Activated T-cell treated with anti-CD3 and anti-CD28 coated beads, Interleukin-2, amount 50 U/mL, for 72 hours (primary cell): ENCODE measurements around the gene PACSIN1. TPM values are rescaled to one million over a fixed set of nuclear protein-coding genes. Genes with fewer than 3 reads are reported as not detected.

Experiments used
- ATAC-seq, 2 donors: fragments of 150-1000 bp; cut with Tn5 transposase; replicated peaks in 1 of 2; 2 replicates each; pipeline ENCODE4 v1.10.0; 2021; ENCODE audit warnings: moderate library complexity in 2 of 2, mild to moderate bottlenecking in 1 of 2
- DNase-seq, 2 donors: peaks; one replicate each; pipeline ENCODE4 v3.0.0; 2021 to 2022; ENCODE audit warnings: mixed read lengths in 1 of 2
- H3K27ac Mint-ChIP-seq: one replicate; pipeline ENCODE4 v1.8.0; 2022; ENCODE audit warnings: mild to moderate bottlenecking, moderate library complexity, mixed read lengths
- H3K27me3 Mint-ChIP-seq: one replicate; pipeline ENCODE4 v1.8.0; 2022; ENCODE audit warnings: low read depth, mixed read lengths
- H3K36me3 Mint-ChIP-seq, 2 donors: one replicate each; pipeline ENCODE4 v1.8.0; 2022; ENCODE audit warnings: mixed read lengths in 2 of 2, mild to moderate bottlenecking in 1 of 2; ENCODE audit not compliant: insufficient read depth in 2 of 2
- H3K4me1 Mint-ChIP-seq: one replicate; pipeline ENCODE4 v1.8.0; 2022; ENCODE audit warnings: low read depth, mixed read lengths
- H3K4me3 Mint-ChIP-seq, 2 donors: one replicate each; pipeline ENCODE4 v1.8.0; 2022; ENCODE audit warnings: mild to moderate bottlenecking in 2 of 2, mixed read lengths in 2 of 2, moderate library complexity in 2 of 2
- H3K9me3 Mint-ChIP-seq, 2 donors: one replicate each; pipeline ENCODE4 v1.8.0; 2022; ENCODE audit warnings: mixed read lengths in 2 of 2
- total RNA-seq, 2 donors: library from RNA; stranded (reverse); gene quantifications; one replicate each; pipeline ENCODE4 v1.2.3, GENCODE V29; 2022

The PACSIN1 gene
- total RNA-seq, 2 donors from 2014 or later: 0.29 TPM; not detected in 1

DNA sequence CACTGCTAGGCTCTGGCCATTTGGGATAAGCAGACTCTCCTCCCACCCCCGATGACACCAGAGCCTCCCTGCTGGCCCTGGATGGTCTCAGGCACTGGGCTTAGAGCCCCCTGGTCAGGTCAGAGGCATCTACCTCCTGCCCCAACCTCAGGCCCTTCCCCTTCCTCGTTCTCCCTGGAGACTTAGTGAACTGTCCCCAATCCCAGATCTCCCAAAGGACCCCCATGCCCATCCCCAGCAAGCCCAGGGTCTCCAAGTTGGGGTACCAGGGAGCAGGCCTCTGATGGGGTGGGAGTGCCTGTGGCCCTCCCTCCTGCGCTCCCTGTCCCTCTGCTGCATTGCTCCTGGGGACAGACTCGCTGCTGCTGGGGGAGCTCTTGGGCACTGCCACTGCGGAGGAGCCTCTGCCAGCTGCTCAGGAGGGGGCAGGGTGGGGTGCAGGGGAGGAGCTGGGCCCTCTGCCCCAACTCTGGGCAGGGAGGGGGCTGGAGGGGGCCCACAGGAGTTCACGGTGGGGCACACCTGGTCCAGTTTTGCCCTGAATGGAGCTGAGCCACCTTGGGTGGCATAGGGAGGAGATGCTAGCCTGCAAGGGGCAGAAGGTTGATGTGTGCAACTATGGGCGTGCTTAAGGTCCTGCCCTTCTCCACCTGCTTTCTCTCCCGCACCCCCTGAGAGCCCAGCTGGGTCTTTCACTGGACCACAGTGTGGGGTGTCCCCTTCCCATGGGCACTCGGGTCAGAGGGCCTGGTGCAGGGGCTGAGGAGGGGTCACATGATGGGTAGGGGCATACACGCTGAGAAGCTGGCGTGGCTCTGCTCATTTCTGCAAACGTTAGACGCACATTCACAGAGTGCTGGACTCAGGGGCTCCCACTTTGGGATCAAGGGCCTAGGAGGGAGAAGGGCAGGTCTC is 49.9 kb downstream of the PACSIN1 start:
- peaks cover 0 to under 1% of the 10 kb centered on the region in 2 donors for H3K36me3 Mint-ChIP-seq
- H3K4me1 Mint-ChIP-seq: peaks cover 4% of the 10 kb centered on the region
- H3K27ac Mint-ChIP-seq: no peak overlapping the region
- no peak overlapping the region for H3K4me3 Mint-ChIP-seq
- H3K27me3 Mint-ChIP-seq: peaks cover 17% of the 10 kb centered on the region
- no peaks in the 10 kb centered on the region for H3K9me3 Mint-ChIP-seq
- DNase-seq (no peak), ATAC-seq (no peak)

DNA sequence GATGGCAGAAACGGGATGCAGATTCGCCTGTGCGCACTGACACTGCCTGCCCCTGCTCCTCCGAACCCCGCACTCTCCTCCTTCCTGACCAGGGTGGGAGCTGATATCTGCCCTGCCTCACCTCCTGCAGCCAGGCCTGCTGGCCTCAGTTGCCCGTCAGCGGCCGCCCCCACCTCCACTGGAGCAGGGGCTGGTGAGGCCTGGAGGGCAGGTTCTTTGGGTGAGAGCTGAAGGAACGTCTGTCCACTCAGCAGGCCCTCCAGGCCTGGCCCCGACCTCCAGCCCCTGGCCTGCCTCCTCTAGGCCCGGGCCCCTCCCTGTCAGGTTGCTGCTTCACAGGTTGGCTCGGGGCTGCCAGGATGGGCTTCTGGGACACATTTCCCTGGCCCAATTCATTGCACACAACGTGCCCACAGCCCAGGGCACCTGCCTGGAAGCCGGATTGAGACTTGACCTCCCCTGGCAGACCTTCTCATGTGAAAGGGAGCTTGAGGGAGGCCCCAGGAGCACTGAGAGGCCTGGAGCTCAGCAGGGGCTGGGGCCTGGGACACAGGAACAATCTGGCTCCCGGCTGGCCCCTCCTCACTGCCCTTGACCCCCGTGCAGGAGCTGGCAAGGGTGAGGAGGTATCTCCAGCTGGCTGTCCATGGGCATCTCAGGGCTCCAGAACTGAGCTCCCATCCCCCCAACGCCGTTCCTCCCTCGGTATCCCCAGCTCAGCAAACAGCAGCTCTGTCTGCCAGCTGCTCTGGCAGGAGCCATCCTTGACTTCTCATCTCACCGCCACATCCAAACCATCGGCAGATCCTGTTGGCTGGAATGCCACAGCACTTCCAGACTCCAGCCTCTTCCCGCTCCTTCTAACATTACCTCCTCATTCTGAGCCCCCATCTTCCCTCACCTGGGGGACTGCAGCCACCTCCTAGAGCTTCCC is 50.8 kb downstream of the PACSIN1 start:
- Mint-ChIP-seq H3K4me1 (peaks cover 4% of the 10 kb centered on the region), H3K9me3 (no peaks in the 10 kb centered on the region), H3K27me3 (peaks cover 17% of the 10 kb centered on the region), H3K27ac (no peak overlapping the region), H3K4me3 (no peak overlapping the region), H3K36me3 (no peaks in the 10 kb centered on the region)
- DNase-seq (no peak), ATAC-seq (no peak)

DNA sequence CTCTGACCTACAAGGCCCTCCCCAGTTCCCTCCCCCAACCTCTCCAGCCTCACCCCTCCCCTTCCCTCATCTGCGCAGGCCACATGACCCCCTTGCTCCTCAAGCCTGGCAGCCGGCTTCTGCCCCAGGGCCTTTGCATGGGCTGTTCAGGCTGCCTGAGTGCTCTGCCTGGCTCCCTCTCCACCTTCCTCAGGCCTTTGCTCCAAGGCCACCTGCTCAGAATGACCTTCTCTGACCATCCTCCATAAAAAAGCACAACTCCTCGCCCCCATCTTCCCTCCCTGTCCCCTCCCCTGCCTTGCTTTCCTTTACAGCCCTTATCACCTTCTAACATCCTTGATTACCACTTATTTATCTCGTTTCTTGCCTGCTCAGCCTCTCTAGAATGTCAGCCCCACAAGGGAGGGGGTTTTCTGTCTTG is 51.6 kb downstream of the PACSIN1 start:
- Mint-ChIP-seq H3K9me3 (no peaks in the 10 kb centered on the region), H3K4me1 (peaks cover 4% of the 10 kb centered on the region), H3K27me3 (peaks cover 17% of the 10 kb centered on the region), H3K4me3 (no peak overlapping the region), H3K27ac (no peak overlapping the region), H3K36me3 (no peaks in the 10 kb centered on the region)
- DNase-seq (no peak), ATAC-seq (no peak)

DNA sequence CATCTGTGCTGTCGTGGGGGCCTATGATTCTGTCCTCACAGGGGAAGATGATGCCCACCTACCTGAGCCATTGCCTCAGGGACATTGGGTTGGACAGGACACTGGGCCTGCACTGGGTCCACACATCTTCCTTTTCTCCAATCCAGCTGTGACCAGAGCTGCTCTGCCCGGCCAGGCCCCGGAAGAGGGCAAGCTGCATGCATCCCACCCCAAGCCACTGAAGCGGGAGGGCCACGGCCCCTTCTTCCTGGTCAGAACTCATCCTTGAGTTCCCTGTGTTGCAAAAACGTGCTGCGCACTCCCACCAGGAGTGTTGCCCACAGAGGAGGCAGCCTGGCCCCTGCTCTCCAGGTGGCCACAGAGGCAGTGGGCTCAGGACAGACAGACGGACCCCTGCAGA is 52.1 kb downstream of the PACSIN1 start:
- H3K36me3 Mint-ChIP-seq: no peaks in the 10 kb centered on the region
- ATAC-seq: no peak
- H3K27ac Mint-ChIP-seq: no peak overlapping the region
- peaks cover 4% of the 10 kb centered on the region for H3K4me1 Mint-ChIP-seq
- peaks cover 17% of the 10 kb centered on the region for H3K27me3 Mint-ChIP-seq
- H3K4me3 Mint-ChIP-seq: no peak overlapping the region
- DNase-seq: no peak
- H3K9me3 Mint-ChIP-seq: no peaks in the 10 kb centered on the region

DNA sequence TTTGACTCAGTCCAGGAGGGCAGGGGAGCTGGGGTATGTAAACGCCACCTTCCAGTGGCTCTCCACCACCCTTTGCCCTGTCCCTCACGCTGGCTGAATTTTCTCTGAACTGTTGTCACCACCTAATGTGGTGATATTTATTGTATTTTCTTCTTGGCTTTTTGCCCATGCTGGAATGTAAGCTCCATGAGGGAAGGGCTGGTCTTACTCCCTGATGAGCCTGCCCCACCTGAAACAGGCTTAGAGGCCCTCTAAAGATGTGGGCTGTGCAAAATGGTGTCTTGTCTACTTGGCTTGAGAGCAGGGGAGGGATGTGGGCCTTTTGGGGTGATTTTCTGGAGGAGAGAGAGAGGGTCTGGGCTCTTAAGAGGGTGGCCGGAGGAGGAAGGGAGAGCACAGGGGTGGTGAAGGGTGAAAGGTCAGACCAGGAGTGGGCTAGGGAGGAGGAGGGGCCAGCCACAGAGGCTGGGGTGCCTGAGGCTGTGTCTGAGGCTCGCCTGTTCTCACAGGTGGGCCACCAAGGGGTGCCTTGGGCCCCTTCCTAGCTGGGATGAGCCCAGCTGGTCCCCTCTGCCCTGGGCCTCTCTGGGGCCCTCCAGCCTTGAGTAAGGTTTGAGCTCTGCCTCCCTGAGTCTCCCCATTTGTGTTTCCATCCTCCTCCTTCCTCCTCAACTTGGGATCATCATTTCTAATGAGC is 52.9 kb downstream of the PACSIN1 start:
- Mint-ChIP-seq H3K27ac (no peak overlapping the region), H3K27me3 (peaks cover 15% of the 10 kb centered on the region), H3K4me1 (peaks cover 4% of the 10 kb centered on the region), H3K36me3 (no peaks in the 10 kb centered on the region), H3K4me3 (no peak overlapping the region), H3K9me3 (no peaks in the 10 kb centered on the region)
- no peak for DNase-seq
- no peak for ATAC-seq

DNA sequence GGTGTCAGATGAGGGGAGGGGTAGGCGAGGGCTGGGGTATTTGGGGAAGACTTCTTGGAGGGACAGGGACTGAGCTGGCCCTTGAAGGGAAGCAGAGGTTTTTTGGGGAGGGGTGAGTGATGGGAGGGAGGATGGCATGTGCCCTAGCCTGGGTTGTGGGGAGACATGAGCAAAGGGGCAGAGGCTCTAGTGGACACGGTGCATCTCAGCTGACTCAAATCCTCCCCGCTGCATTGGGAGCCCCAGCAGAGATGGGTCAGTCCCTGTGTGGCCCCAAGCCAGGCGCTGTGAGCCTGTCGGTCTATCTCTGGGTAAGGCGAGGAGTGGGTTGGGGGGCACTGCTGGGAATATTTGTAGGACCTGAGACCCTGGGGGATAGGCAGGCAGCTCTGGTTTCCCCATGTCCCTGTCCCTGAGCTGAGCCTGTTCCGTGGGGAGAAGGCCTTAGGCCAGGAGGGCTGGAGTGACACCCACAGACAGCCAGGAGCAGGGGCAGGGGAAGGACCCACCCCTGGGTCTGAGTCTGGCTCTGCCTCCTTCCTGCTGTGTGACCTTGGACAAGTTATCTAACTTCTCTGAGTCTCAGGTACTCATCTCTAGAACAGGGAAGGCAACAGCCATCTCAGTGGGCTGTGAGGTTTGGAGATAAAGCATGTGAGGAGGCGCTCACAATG is 54.2 kb downstream of the PACSIN1 start:
- no peaks in the 10 kb centered on the region for H3K4me1 Mint-ChIP-seq
- no peaks in the 10 kb centered on the region for H3K36me3 Mint-ChIP-seq
- ATAC-seq: no peak
- H3K27ac Mint-ChIP-seq: no peak overlapping the region
- H3K9me3 Mint-ChIP-seq: no peaks in the 10 kb centered on the region
- H3K4me3 Mint-ChIP-seq: no peak overlapping the region
- peaks cover 6% of the 10 kb centered on the region for H3K27me3 Mint-ChIP-seq
- DNase-seq: no peak

DNA sequence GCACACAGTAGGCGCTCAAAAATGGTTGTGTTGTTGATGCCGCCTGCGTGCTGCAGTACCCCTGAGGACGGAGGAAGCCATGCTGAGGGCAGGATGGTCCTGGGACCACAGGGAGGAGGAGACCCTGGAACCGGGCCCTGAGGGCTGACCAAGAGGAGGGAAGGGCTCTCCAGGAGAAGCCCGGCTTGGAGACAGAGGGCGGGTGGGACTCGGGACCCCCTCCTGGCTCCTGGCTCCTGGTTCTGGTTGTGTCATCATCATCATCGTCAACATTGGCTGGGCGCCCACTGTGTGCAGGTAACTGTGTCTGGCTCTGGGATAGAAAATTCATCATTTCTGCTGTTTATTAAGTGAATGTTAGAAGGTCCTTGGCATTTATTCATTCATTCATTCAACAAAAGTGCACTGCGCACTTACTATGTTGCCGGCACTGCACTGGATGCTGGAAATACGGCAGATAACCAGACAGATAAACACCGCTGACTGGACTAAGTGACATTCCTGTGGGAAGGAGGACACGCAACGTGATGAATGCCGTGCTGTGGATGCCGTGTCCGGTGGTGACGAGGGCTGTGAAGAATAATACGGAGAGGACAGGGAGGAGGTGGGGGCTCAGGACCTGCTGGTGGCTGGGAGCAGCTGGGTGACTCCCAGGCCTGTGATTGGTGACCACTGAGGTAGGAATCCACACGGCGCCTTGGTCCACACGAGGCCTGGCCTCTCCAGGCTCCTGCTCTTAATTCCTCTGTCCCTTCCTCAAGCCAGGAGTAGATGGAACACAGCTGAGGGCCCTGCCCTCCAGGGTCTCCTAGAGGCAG is 55.0 kb downstream of the PACSIN1 start:
- Mint-ChIP-seq H3K27me3 (peaks cover 6% of the 10 kb centered on the region), H3K4me1 (no peaks in the 10 kb centered on the region), H3K27ac (no peak overlapping the region), H3K4me3 (no peak overlapping the region), H3K36me3 (no peaks in the 10 kb centered on the region), H3K9me3 (no peaks in the 10 kb centered on the region)
- ATAC-seq (no peak), DNase-seq (no peak)

DNA sequence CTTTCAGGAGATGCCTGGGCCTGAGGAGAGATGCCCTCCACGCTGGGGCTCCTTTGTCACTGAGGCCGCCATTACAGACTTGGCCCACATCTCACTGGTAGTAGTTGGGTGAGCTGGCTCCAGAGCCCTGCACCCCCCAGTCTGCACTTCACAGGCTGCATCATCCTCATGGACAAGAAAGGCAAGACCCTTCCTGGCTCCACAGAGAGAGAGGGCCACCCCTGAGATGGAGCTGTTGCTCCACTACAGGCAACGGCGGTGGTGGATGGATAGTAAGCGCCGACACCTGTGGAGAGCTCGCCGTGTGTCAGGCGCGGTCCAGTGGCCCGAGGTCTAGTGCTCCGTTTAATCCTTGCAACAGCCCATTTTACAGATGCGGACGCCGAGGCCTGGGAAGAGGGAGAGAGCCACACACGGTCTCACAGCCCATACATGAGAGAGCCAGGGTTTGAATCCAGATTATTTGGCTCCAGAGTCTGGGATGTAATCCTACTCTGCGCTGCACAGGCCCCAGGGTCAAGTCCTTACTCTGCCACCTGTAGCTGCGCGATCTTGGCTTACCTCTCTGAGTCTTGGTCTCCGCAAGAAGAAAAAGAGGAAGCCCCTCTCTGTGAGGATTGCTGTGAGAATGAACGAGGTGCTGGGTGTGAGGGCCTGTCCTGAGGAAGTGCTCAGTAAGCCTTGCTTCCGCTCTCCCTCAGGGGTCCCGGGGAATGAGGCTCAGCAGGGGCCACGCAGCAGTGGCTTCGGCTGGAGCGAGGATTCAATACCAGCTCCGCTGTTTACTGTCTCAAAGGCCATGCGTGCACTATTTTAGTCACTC is 55.8 kb downstream of the PACSIN1 start:
- no peaks in the 10 kb centered on the region for H3K4me1 Mint-ChIP-seq
- no peak overlapping the region for H3K27ac Mint-ChIP-seq
- H3K36me3 Mint-ChIP-seq: no peaks in the 10 kb centered on the region
- H3K9me3 Mint-ChIP-seq: no peaks in the 10 kb centered on the region
- peaks cover 6% of the 10 kb centered on the region for H3K27me3 Mint-ChIP-seq
- H3K4me3 Mint-ChIP-seq: no peak overlapping the region
- no peak for ATAC-seq
- no peak for DNase-seq

DNA sequence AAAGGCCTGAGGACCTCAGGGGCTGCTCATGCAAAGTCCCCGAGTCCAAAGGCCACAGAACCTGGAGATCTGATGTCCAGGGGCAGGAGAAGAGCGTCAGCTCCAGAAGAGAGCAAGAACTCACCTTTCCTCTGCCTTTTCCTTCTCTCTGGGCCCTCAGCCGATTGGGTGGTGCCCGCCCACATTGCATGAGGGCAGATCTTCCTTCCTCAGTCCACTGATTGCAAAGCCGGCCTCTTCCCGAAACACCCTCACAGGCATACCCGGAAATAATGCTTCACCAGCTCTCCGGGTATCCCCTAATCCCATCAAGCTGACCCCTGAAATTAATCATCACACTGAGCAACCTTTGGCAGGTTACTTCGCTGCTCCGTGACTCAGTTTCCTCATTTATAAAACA is 56.9 kb downstream of the PACSIN1 start:
- Mint-ChIP-seq H3K27ac (no peak overlapping the region), H3K4me3 (no peak overlapping the region), H3K36me3 (no peaks in the 10 kb centered on the region), H3K27me3 (no peaks in the 10 kb centered on the region), H3K4me1 (peaks cover 4% of the 10 kb centered on the region), H3K9me3 (no peaks in the 10 kb centered on the region)
- no peak for ATAC-seq
- no peak for DNase-seq

DNA sequence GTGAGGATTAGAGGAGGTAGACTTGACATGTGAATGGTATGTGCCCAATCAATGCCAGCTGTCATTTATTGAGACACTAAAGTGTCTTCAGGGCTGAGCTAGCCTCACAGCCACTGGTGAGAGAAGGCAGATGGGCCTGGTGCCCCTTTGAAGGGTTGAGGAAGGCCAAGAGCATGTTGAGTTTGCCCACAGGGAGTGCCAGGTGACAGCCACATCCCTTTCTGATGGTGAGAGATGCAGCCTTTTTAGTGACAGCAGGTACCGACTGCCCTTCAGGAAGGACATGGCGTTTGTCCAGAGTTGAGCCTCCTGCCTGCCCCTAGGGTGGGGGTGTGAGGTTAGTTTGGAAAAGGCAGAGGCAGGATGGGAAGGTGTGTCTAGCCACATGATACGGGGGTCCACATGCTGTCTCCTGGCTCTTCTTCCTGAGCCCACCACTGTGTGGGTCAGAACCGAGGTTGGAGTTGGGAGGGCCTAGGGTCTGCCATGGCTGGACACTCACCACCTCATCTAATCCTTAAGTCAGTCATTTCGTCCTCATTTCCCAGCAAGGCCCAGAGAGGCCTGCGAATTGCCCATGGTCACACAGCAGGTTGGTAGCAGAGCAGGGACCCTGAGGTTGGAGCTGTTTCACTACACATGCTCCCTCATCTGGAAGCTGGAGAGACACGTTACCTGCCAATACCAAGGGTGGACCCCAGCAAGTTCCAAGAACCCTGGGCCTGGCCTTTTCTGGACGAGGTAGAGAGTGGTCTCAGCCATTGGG is 57.7 kb downstream of the PACSIN1 start:
- DNase-seq: no peak
- H3K4me3 Mint-ChIP-seq: no peak overlapping the region
- no peaks in the 10 kb centered on the region for H3K9me3 Mint-ChIP-seq
- ATAC-seq: no peak
- H3K27me3 Mint-ChIP-seq: no peaks in the 10 kb centered on the region
- no peaks in the 10 kb centered on the region for H3K36me3 Mint-ChIP-seq
- no peak overlapping the region for H3K27ac Mint-ChIP-seq
- H3K4me1 Mint-ChIP-seq: peaks cover 5% of the 10 kb centered on the region

DNA sequence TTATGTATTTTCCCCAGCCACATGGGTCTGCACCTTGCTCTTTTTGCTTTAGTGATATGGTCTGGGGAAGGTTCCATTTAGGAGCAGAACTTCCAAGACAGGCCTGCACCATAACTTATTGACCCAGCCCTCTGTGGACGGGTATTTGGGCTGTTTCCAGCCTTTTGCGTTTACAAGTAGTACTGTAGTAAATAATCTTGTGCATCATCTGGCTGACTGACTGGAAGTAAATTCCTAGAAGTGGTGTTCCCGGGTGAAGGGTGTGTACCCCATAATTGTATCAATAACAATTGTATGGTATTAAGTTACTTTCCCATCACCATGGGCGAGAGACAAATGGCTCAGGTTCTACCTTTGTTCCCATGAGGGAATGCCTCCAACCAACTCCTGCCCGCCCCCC is 58.6 kb downstream of the PACSIN1 start:
- Mint-ChIP-seq H3K4me3 (no peak overlapping the region), H3K4me1 (peaks cover 5% of the 10 kb centered on the region), H3K36me3 (no peaks in the 10 kb centered on the region), H3K9me3 (no peaks in the 10 kb centered on the region), H3K27me3 (no peaks in the 10 kb centered on the region), H3K27ac (no peak overlapping the region)
- ATAC-seq: no peak
- no peak for DNase-seq
